GM12891 (cell line): ENCODE data around the gene THEM4.
"Not testable (repeated sequence)": the region's sequence is repeated elsewhere in the genome, so short reads cannot be mapped to it uniquely, and the experiment has no call there.

Experiments
- PAX5 ChIP-seq: IDR thresholded peaks from 2 replicates; pipeline ENCODE4 v1.6.1; 2011; ENCODE audit warnings: low read length, moderate library complexity, mild to moderate bottlenecking; ENCODE audit not compliant: insufficient read depth, severe bottlenecking
- POLR2A ChIP-seq: IDR thresholded peaks from 2 replicates; pipeline ENCODE4 v1.6.1; 2011; ENCODE audit warnings: low read depth, low read length, control low read depth
- POLR2AphosphoS5 ChIP-seq: IDR thresholded peaks from 2 replicates; pipeline ENCODE4 v1.6.1; 2011; ENCODE audit warnings: low read depth, low read length, control low read depth
- SPI1 ChIP-seq: IDR thresholded peaks from 2 replicates; pipeline ENCODE4 v1.6.1; 2011; ENCODE audit warnings: low read depth, low read length, control low read depth
- TAF1 ChIP-seq: IDR thresholded peaks from 2 replicates; pipeline ENCODE4 v1.6.1; 2011; ENCODE audit warnings: low read depth, low read length, control low read depth

DNA sequence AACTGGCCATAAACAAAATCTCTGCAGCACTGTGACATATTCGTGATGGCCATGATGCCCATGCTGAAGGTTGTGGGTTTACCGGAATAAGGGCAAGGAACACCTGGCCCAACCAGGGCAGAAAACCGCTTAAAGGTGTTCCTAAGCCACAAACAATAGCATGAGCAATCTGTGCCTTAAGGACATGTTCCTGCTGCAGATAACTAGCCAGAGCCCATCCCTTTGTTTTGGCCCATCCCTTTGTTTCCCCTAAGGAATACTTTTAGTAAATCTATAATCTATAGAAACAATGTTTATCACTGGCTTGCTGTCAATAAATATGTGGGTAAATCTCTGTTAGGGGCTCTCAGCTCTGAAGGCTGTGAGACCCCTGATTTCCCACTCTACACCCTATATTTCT is 8.5 kb downstream of the THEM4 start:
- not testable (repeated sequence) for TF ChIP-seq POLR2A, PAX5, TAF1, POLR2AphosphoS5, SPI1
